Posterior vena cava (tissue), 2 donors: ENCODE measurements around the gene SOX13. TPM values are rescaled to one million over a fixed set of nuclear protein-coding genes. Genes with fewer than 3 reads are reported as not detected.

Experiments
- DNase-seq: peaks from one replicate; pipeline ENCODE4 v3.0.0-alpha.2; 2020; ENCODE audit warnings: low spot score
- intact Hi-C, 2 donors: fragments of 100-400 bp; cut with DNase I; formaldehyde crosslinking; loops; one replicate each; pipeline versions ENCODE4 v1.14.1 to v1.14.2; 2022 to 2023
- total RNA-seq, 2 donors: library from RNA; stranded (reverse); fragmentation: NEBNext Ultra II Directional; extraction: Animal tissue kit (Norgen Biotek cat#: 25700); gene quantifications; one replicate each; pipeline ENCODE4 v1.2.1, GENCODE V29; 2021
- donor health status: DM: yes; HTN: yes; CAD: no.
- donor health status: DM: yes; HTN: yes; CAD: no.

Gene SOX13
- total RNA-seq, 2 donors from 2014 or later, result 43.6 to 47.0 TPM

- no peak for DNase-seq
- intact Hi-C loops, result no loop called here
These were observed 21.2 kb upstream of the SOX13 start for GRCh38 chr1:204051718-204052117.

- intact Hi-C loops, result no loop called here
- DNase-seq, result no peak
These were observed 19.0 kb upstream of the SOX13 start for GRCh38 chr1:204053893-204054292.

GRCh38 chr1:204059970-204060369, 12.9 kb upstream of the SOX13 start:
- intact Hi-C loops, result no loop called here
- no peak for DNase-seq

- intact Hi-C loops, result no loop called here
- no peak for DNase-seq
These were observed 10.8 kb upstream of the SOX13 start for GRCh38 chr1:204062106-204062505.

GRCh38 chr1:204065174-204065985, 7.5 kb upstream of the SOX13 start:
- intact Hi-C loops, result no loop called here
- DNase-seq, result peak; percentile 69

- DNase-seq, result peak; percentile 25
- intact Hi-C loops, result no loop called here
These were observed 7.0 kb upstream of the SOX13 start for GRCh38 chr1:204065986-204066300.

GRCh38 chr1:204067935-204068334, 5.0 kb upstream of the SOX13 start:
- DNase-seq, result no peak
- intact Hi-C loops, result no loop called here

GRCh38 chr1:204069887-204070286, 3.0 kb upstream of the SOX13 start:
- intact Hi-C loops, result loop anchor here (5.0 to 10.0 kb wide), 2 partner anchors 55 to 198 kb away; no protein-coding TSS in a partner anchor
- DNase-seq, result peak; percentile 3

GRCh38 chr1:204070895-204071294, 2.0 kb upstream of the SOX13 start:
- intact Hi-C loops, result loop anchor here (5.0 to 10.0 kb wide), 2 partner anchors 54 to 199 kb away; no protein-coding TSS in a partner anchor
- DNase-seq, result no peak

- no peak for DNase-seq
- intact Hi-C loops, result loop anchor here (2.0 to 10.0 kb wide), 3 partner anchors 51 to 202 kb away; no protein-coding TSS in a partner anchor
These were observed 940 bp downstream of the SOX13 start for GRCh38 chr1:204073837-204074273.

GRCh38 chr1:204074274-204075138, 1.6 kb downstream of the SOX13 start:
- intact Hi-C loops, result loop anchor here (2.0 to 10.0 kb wide), 3 partner anchors 50 to 202 kb away; no protein-coding TSS in a partner anchor
- peak; percentile 91 for DNase-seq

GRCh38 chr1:204075139-204075521, 2.2 kb downstream of the SOX13 start:
- peak; percentile 84 for DNase-seq
- intact Hi-C loops, result loop anchor here (2.0 to 10.0 kb wide), 2 partner anchors 50 to 52 kb away; no protein-coding TSS in a partner anchor

- intact Hi-C loops, result loop anchor here (2.0 to 10.0 kb wide), 2 partner anchors 49 to 51 kb away; no protein-coding TSS in a partner anchor
- peak; percentile 50 for DNase-seq
These were observed 3.3 kb downstream of the SOX13 start for GRCh38 chr1:204075890-204076846.

- intact Hi-C loops, result loop anchor here in 1 of 2 donors (10.0 kb wide), 1 partner anchor 48 kb away; no protein-coding TSS in a partner anchor
- DNase-seq, result peak; percentile 11
These were observed 4.0 kb downstream of the SOX13 start for GRCh38 chr1:204076891-204077290.

- peak; percentile 73 for DNase-seq
- intact Hi-C loops, result loop anchor here in 1 of 2 donors (10.0 kb wide), 1 partner anchor 47 kb away; no protein-coding TSS in a partner anchor
These were observed 5.2 kb downstream of the SOX13 start for GRCh38 chr1:204077979-204078696.

GRCh38 chr1:204079608-204079999, 6.7 kb downstream of the SOX13 start:
- intact Hi-C loops, result loop anchor here in 1 of 2 donors (10.0 kb wide), 1 partner anchor 45 kb away; no protein-coding TSS in a partner anchor

GRCh38 chr1:204080163-204080903, 7.4 kb downstream of the SOX13 start:
- peak; percentile 92 for DNase-seq
- intact Hi-C loops, result no loop called here

More at GRCh38 chr1:204079608-204079999, 6.7 kb downstream of the SOX13 start:
- DNase-seq, result peak; percentile 72
